ENCODE data around the gene SHF.

DNA sequence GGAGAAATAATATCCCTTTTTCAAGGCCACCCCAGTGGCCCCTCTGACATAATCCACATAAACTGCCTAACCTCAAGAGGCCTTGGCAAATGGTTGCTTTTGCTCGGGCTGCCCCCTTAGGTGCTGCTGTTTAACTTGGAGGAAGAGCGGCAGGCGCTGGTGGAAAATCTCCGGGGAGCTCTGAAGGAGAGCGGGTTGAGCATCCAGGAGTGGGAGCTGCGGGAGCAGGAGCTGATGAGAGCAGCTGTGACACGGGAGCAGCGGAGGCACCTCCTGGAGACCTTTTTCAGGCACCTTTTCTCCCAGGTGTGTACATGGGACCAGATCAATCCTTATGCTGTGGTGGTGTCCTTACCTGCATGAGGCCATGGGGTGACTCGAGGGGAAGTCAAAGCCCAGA lies 43.0 kb downstream of the SHF start:
- TF ChIP-seq, protein P1, sequence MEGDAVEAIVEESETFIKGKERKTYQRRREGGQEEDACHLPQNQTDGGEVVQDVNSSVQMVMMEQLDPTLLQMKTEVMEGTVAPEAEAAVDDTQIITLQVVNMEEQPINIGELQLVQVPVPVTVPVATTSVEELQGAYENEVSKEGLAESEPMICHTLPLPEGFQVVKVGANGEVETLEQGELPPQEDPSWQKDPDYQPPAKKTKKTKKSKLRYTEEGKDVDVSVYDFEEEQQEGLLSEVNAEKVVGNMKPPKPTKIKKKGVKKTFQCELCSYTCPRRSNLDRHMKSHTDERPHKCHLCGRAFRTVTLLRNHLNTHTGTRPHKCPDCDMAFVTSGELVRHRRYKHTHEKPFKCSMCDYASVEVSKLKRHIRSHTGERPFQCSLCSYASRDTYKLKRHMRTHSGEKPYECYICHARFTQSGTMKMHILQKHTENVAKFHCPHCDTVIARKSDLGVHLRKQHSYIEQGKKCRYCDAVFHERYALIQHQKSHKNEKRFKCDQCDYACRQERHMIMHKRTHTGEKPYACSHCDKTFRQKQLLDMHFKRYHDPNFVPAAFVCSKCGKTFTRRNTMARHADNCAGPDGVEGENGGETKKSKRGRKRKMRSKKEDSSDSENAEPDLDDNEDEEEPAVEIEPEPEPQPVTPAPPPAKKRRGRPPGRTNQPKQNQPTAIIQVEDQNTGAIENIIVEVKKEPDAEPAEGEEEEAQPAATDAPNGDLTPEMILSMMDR (IDR thresholded peaks at IDR 0.05), result no peak
- TF ChIP-seq POLR2A (IDR thresholded peaks at IDR 0.05), result no peak
